Right kidney (tissue), 1 donor: ENCODE measurements around the gene CADM2.

ENCODE experiments used
- DNase-seq: peaks from one replicate; pipeline ENCODE4 v3.0.0-alpha.2; 2016

CADM2 gene

GRCh38 chr3:85808755-85809154 lies 850.0 kb downstream of the CADM2 start:
- no peak for DNase-seq

- DNase-seq = no peak
These were observed 862.5 kb downstream of the CADM2 start for GRCh38 chr3:85821130-85821756.

DNA sequence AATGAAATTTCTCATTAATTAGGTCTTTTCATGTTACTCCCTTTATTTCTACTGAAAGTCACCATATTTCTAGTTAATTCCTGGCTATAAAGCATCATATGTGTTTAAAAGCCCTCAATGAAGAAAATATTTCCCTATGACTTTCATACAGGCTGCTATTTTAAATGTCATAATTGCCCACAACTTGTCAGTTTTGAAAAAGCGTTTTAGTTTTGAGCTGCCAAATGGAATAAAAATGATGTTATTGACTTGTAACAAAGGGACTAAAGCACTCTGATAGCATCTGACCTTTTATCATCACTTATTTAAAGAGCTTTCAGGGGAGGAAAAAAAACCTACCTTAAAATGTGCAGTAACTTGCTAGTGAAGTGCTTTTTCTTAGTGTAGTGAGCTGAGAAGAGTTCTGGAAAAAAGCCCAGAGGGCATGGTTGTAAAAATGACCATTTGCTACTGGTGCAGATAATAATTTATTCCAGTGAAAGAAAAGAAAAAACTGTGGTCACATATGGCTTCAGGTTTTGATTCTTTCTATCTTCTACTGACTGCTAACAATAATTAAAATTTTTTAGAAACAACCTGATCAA lies 877.2 kb downstream of the CADM2 start:
- DNase-seq = no peak

DNA sequence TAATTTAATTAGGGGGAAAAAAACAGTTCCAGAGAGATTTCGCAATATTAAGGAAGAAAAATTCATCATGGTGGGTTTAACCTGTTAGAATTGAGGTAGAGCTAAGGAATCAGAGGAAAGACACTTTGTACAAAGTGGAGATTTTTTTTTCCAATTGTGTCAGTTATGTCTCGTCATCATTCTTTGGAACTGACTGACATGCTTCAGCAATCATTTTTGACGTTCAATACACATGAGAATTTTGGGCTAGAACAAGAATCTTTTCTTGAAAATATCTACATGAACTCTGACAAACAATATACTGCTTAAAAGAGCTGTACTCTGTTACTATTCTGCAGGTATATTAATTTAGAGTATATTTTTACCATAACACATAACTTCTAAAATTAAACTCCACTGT lies 878.6 kb downstream of the CADM2 start:
- DNase-seq = no peak

GRCh38 chr3:85838921-85839320 lies 880.1 kb downstream of the CADM2 start:
- DNase-seq = no peak

DNA sequence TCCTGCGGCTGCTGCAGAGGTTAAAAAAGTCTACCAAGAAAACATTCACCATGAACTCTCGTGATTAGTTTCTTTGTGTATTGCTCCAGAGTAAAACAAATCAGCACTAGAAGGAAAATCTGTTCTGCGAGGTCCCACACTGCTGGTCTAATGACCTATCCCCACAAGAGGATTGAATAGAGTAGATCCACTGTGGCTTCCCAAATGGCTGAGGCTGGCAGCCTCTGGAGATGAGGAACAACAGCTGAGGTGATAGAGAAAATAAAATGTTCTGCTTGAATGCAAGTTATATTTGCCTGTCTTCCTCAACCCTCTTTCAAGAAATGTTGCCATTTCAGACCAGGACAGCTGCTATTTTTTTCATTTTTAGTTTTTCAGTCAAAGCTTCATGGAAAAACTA lies 883.3 kb downstream of the CADM2 start:
- DNase-seq = no peak

GRCh38 chr3:85846940-85847339 lies 888.2 kb downstream of the CADM2 start:
- no peak for DNase-seq

DNA sequence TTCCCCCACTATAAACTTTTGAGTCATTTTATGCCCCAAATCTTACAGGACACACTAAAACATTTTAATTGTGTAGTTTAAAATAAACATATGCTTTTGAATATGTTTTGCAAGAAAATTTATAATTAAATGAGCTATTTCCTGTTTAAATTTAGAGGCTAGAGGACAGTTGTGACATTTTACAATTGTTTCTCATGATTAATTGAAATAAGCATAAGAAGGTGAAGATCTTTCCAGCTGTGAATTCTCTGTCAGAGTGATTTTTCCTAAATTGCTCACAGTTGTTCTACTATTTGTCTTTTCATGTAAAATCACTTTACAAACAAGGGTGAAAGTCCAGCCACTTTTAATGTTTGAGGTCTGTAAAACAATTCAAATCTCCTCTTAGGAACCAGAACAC lies 892.3 kb downstream of the CADM2 start:
- no peak for DNase-seq

DNA sequence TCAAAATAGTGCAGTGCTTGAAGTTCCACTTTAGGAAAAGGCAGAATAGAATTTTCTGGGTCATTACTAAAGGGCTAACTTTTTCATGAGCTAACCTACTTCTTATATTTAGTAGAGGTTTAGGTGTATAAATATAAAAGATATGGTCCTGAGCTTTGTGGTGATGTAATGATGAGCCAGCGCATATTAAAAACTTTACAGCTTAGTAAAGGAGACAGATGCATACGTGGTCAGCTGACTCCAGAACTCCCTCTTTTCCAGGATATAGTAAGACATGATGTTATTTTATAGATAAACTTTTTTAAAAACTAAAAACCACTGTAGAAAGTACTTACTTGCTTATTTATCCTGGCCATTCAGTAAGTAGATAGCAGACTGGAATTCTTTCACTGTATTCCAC lies 895.0 kb downstream of the CADM2 start:
- DNase-seq = no peak

DNA sequence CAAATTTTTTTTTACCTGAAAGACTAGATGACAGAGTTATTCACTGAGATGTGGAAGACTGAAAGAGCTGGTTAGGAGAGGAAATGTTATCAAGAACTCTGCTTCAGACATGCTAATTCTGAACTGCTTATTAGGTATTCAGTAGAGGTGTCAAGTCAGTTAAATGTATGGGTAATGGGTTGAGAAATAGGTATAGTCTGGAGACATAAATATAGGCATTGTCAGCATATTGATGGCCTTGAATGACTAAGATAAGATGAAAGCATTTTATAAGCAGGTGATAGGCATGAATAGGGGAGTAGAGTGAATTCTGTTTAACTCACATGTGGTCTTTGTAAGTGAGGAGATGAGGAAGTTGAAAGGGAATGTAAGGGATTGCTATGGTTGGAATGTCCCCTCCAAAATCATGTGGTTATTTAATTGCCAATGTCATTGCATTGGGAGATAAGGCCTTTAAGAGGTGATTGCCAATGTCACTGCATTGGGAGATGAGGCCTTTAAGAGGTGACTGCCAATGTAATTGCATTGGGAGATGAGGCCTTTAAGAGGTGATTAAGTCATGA lies 904.2 kb downstream of the CADM2 start:
- no peak for DNase-seq

DNA sequence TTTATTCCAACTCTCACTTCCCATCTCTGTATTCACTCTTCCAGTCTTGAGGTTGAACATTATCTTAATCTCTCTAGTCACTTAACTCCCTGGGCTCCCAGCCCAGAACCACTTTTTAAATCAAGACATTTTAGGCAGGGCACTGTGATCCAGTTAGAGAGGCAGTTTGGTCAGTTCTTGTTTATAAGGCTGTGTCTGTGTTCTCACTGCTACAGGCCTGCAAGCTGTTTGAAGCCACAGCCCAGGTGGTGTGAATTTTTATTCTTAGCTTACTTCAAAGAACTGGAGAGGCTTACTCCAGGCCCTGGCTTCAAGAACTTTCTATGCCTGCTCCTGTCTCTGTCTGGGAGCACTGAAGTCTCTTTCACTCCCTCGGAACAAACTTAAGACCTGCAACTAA lies 906.1 kb downstream of the CADM2 start:
- no peak for DNase-seq

- DNase-seq = no peak
These were observed 908.3 kb downstream of the CADM2 start for GRCh38 chr3:85867072-85867471.

DNA sequence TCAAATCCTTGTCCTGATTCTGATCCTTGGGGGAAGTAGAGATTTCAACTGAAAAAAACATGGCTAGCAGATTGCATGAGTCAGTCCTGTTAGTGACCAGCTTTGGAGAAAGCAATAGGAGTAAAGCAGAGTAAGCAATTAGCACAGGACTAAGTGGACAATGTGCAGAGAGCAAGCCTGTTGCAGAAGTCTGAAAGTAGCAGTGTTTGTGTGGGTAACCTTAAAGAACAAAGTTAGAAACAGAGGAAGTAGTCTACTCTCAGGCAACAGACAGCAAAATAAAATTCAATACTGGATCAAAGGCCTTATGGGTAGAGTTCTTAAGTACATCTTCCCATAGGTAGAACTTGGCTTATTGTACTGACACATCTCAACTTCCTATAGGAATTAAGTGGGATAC lies 916.8 kb downstream of the CADM2 start:
- no peak for DNase-seq

DNA sequence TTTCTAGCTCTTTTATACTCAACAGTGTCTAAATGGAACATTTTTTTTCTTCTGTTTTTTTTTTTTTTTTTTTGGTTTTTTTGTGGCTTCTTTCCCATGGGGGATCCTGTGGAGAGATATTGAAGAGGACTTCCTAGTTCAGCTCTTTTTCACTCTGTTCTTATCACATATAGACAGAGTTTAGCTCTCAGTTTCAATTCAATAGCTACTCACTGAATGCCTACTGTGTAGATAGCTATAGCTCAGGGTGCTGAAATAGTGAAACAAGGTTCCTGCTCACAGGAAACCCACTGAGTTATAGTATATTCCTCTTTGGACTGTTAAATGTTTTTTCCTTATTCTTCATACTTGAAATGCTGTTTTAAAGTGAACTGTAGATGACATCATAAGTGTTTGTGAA lies 918.8 kb downstream of the CADM2 start:
- DNase-seq = no peak

DNA sequence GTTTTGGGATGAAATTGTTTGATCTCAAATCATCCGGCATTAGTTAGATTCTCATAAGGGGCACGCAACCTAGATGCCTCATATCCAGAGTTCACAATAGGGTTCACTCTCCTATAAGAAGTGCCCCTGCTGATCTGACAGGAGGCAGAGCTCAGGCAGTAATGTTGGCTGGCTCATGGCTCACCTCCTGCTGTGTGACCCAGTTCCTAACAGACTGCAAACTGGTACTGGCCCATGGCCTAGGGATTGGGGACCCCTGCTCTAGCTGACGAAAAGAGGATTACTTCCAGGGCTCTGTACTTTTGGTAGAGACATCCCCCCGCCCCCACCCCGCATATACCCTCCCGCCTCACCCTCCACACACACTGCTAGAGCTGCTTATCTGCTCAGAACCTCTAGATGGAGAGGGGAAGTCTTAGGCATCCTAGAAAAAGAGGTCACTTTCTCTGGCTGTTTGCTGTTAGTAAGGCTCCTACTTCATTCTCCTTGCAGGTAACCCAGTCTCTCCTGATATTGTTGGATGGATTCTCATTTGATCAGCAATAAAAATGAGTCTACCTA lies 923.1 kb downstream of the CADM2 start:
- no peak for DNase-seq

DNA sequence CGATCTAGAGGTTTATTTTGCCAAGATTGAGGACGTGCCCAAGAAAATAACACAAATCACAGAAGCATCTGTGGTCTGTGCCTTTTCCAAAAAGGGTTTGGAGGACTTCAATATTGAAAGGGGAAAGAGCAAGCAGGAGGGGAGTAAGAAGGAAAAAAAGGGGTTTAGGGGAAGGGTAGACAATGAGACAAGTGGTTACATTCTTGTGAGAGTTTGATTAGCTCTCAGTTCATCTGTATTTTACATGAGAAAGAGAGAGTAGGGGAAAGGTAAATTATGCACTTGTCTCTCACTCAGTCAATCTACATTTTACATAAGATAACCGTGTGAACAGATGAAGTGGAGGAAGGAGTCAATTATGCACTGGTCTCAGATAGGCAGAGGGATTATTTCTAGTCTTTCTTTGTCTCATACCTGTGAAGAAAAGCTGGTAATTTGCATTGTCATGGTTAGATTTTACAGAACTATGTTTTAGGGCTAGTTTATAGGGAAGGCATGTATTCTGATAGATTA lies 931.3 kb downstream of the CADM2 start:
- no peak for DNase-seq

DNA sequence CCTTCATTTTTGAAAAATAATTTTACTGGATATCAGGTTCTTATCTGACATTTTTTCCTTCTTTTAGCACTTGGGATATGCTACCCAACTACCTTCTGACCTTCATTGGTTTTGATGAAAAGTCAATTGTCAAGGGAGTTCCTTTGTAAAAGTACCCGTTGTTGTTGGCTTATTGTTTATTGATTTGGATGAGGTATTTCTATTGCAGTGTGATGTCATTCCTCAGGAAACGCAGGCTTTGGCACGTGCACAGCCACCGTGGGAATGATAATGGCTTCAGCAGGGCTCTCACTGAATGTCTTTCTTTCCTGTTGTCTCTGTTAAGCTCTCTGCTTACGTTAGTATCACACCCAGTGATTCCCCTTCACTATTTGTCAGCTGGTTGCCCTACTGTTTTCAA lies 944.6 kb downstream of the CADM2 start:
- no peak for DNase-seq

DNA sequence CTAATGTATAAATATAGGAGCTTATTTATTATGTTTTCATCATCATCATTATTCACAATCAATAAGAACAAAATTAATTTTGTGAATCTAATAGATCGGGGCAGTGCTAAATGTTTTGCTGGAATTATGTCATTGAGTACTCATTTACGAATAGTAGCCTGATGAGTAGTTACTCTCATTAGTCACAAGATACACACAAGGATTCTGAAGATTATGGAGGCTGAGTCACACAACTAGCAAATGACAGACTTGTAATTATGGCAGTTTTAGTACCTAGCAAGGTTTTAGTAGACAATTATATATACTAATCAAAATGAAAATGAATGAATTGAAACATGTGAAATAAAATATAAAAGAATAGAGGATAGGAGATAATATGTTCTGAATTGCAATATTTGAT lies 954.2 kb downstream of the CADM2 start:
- DNase-seq = no peak

GRCh38 chr3:85922374-85922773 lies 963.6 kb downstream of the CADM2 start:
- DNase-seq = no peak

- DNase-seq = no peak
These were observed 971.9 kb downstream of the CADM2 start for GRCh38 chr3:85930718-85931117.

DNA sequence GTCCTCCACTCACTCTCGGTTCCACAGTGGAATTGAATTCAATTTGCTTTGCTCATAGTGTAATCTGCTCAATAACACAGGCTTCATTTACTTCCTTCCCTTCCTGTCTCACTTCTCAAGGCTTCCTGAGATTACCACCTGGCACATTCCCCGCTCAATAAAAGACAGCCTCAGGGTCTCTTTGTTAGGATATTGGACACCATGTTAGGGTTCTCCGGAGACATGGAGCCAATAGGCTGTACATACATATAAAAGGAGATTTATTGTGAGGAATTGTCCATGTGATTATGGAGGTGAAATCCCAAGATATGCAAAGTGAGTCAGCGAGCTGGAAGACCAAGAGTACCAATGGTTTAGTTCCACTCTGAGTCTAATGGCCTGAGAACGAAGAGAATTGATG lies 974.5 kb downstream of the CADM2 start:
- no peak for DNase-seq

DNA sequence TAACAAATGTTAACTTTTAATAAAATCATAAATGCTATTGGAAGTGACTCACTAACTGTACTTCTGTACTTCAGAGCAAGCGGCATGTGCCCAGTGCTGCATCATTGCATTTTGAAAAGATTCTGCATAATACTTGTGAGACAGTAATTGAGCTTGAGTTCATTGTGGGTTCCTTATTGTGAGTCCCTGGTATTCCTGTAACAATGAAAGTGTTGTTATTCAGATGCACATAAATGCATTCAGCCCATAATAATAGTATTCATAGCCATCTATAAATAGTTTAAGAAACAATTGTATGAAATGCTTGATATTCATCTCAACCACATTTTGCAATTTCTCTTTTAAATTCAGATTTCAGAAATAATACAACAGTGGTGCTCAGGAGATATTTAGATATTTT lies 976.4 kb downstream of the CADM2 start:
- DNase-seq = no peak

DNA sequence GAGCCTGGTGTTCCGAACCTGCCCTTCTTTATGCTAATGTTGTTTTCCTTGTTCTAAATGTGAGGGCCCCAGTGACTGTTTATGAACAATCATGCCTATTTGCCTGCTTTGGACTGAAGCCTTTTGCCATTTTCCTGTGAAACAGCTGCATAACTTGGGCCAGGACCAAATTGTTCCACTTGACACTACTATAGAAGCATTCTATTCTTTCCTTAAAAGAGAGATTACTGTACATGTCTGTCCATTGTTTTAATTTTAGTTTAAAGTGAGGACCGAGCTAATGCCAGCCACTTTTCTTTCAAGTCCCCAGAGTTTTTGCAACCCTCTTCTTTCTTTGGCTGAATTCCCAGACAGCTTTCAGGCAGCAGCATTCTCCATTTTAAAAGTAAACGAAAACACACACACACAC lies 980.3 kb downstream of the CADM2 start:
- DNase-seq = no peak

GRCh38 chr3:85950435-85950834 lies 991.6 kb downstream of the CADM2 start:
- DNase-seq = no peak
